Measurements from ENCODE around the gene KSR1. TPM values are rescaled to one million over a fixed set of nuclear protein-coding genes. Genes with fewer than 3 reads are reported as not detected.

The KSR1 gene
- polyA plus RNA-seq, 1 of the 3 experiments (the other 2 are of a cell fraction), result 7.5 TPM

GRCh38 chr17:27541301-27542023, 85.2 kb downstream of the KSR1 start:
- no peak overlapping the region for H3K4me2 ChIP-seq
- DNase-seq, result no peak
- POLR2A ChIA-PET, result no interaction called here
- H4K20me1 ChIP-seq (ENCODE audit: insufficient read depth), result no peaks in the 10 kb centered on the region
- H3K4me1 ChIP-seq (ENCODE audit: control insufficient read depth in 1 of 2, insufficient read depth in 2 of 2, low read depth in 1 of 2, low read length in 1 of 2), result peaks cover 3 to 6% of the 10 kb centered on the region in 2 experiments; a peak in 2 of 4 replicates
- H3K79me2 ChIP-seq (ENCODE audit: insufficient read depth), result no peaks in the 10 kb centered on the region
- H2AFZ ChIP-seq (ENCODE audit: low read depth), result no peak overlapping the region
- no peaks in the 10 kb centered on the region for H3F3A ChIP-seq (replicated peaks; ENCODE audit: insufficient read depth)
- H3K27me3 ChIP-seq (ENCODE audit: insufficient read depth), result no peaks in the 10 kb centered on the region
- H3K36me3 ChIP-seq (replicated peaks in 1 of 2; ENCODE audit: control insufficient read depth in 1 of 2, insufficient read depth in 2 of 2, low read length in 1 of 2), result no peaks in the 10 kb centered on the region
- WGBS (ENCODE audit: low lambda C conversion rate), result 92% methylated on average over 6 of the region's 6 CpGs
- H3K9me3 ChIP-seq, result no peaks in the 10 kb centered on the region
- TF ChIP-seq USF1 (IDR thresholded peaks at IDR 0.05; ENCODE audit: borderline replicate concordance, low read depth) (no peak), MAX (IDR thresholded peaks at IDR 0.05; ENCODE audit: low read depth) (no peak), NFIC (IDR thresholded peaks at IDR 0.05; ENCODE audit: borderline replicate concordance) (no peak), FOXJ3 (CRISPR knock-in tag; IDR thresholded peaks at IDR 0.05) (no peak), FOXM1 (IDR thresholded peaks at IDR 0.05; ENCODE audit: low read depth) (no peak), PBX3 (IDR thresholded peaks at IDR 0.05) (no peak), EP300 (IDR thresholded peaks at IDR 0.05; ENCODE audit: borderline replicate concordance in 1 of 2, low read depth in 1 of 2, low read length in 1 of 2) (no peak), TAF1 (IDR thresholded peaks at IDR 0.05; ENCODE audit: borderline replicate concordance, low read depth, low read length) (no peak), SMC3 (IDR thresholded peaks at IDR 0.05; ENCODE audit: low read depth, low read length) (no peak), GATA2 (CRISPR knock-in tag; IDR thresholded peaks at IDR 0.05) (no peak), NRF1 (IDR thresholded peaks at IDR 0.05; ENCODE audit: low read depth, low read length) (no peak), RCOR1 (IDR thresholded peaks at IDR 0.05; ENCODE audit: low read length) (no peak), GABPA (IDR thresholded peaks at IDR 0.05; ENCODE audit: low read depth) (no peak), YY1 (IDR thresholded peaks at IDR 0.05; ENCODE audit: low read depth) (no peak), REST (IDR thresholded peaks at IDR 0.05; ENCODE audit: low read depth, low read length) (no peak), RXRA (IDR thresholded peaks at IDR 0.05; ENCODE audit: borderline replicate concordance, low read depth) (no peak), ELF1 (IDR thresholded peaks at IDR 0.05) (no peak), POLR2AphosphoS5 (IDR thresholded peaks at IDR 0.05; ENCODE audit: low read depth, low read length) (no peak)
- H3K27ac ChIP-seq (ENCODE audit: low read depth in 2 of 2, low read length in 1 of 2), result no peak overlapping the region
- no peak overlapping the region for H3K9ac ChIP-seq
- H3K9me2 ChIP-seq, result no peaks in the 10 kb centered on the region
- CTCF ChIA-PET, result interaction anchor here (1.1 kb wide), 1 partner anchor 187 kb away, joined by 3 read pairs; no protein-coding TSS in a partner anchor
- no peak overlapping the region for H3K4me3 ChIP-seq (ENCODE audit: low read depth in 2 of 2, low read length in 1 of 2)
